MM.1S (cell line): ENCODE results near the gene ADRM1.

ENCODE experiments used
- EZH2 ChIP-seq: fragments of 300-600 bp; sonication (generic); optimal IDR thresholded peaks from 2 replicates; pipeline ENCODE3; 2017; ENCODE audit warnings: low read depth, mild to moderate bottlenecking, antibody characterized with exemption, low read length, mixed read lengths
- EZH2phosphoT487 ChIP-seq: fragments of 300-600 bp; sonication (generic); IDR thresholded peaks from 2 replicates; pipeline ENCODE4 v1.6.1; 2018; ENCODE audit warnings: antibody characterized with exemption, low read length
- TF ChIP-seq, protein P1 (sequence below): fragments of 300-600 bp; sonication (generic); IDR thresholded peaks from 2 replicates; pipeline ENCODE4 v1.5.1; 2016; ENCODE audit warnings: antibody characterized with exemption, low read length, mixed read lengths

DNA sequence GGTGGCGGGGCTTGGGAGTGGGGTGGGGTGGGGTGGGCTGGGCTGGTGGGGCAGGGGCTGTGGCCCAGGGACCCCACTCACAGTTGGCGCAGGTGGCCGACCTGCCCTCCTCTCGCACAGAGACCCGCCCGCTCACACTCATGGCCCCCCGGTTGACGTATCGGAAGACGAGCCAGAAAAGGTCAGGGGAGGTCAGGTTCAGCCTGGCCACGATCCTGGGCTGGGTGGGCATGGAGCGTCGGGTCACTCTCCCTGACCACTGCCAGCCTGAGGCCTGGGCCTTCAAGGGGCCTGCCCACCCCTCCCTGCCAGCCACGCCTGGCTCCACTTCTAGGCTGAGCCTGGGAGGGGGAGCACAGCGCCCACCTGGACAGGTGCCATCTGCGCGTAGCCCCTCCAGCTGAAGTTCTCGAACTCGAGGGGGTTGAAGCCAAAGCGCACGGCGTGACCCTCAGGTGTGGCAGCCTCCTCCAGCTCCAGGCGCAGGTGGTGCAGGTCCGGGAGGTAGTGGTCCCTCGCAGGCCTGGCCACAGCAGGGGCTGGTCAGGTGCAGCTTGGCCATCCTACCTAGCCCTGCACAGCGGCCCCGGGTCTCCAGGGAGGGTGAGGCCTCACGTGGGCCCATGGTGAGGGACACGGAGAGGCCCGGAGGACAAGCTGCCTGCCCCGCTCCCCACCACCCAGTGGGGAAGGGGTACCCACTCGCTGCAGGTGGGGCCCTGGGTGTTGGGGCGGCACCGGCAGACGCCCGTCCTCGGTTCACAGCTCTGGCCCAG is 31.2 kb downstream of the ADRM1 start:
- TF ChIP-seq, protein P1, sequence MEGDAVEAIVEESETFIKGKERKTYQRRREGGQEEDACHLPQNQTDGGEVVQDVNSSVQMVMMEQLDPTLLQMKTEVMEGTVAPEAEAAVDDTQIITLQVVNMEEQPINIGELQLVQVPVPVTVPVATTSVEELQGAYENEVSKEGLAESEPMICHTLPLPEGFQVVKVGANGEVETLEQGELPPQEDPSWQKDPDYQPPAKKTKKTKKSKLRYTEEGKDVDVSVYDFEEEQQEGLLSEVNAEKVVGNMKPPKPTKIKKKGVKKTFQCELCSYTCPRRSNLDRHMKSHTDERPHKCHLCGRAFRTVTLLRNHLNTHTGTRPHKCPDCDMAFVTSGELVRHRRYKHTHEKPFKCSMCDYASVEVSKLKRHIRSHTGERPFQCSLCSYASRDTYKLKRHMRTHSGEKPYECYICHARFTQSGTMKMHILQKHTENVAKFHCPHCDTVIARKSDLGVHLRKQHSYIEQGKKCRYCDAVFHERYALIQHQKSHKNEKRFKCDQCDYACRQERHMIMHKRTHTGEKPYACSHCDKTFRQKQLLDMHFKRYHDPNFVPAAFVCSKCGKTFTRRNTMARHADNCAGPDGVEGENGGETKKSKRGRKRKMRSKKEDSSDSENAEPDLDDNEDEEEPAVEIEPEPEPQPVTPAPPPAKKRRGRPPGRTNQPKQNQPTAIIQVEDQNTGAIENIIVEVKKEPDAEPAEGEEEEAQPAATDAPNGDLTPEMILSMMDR, result no peak
- TF ChIP-seq EZH2, result no peak
- no peak for TF ChIP-seq EZH2phosphoT487
